Measurements from ENCODE around the gene KLC4. TPM values are rescaled to one million over a fixed set of nuclear protein-coding genes. Genes with fewer than 3 reads are reported as not detected.

The KLC4 gene
- total RNA-seq, 1 donor from 2014 or later: 18.1 TPM

DNA sequence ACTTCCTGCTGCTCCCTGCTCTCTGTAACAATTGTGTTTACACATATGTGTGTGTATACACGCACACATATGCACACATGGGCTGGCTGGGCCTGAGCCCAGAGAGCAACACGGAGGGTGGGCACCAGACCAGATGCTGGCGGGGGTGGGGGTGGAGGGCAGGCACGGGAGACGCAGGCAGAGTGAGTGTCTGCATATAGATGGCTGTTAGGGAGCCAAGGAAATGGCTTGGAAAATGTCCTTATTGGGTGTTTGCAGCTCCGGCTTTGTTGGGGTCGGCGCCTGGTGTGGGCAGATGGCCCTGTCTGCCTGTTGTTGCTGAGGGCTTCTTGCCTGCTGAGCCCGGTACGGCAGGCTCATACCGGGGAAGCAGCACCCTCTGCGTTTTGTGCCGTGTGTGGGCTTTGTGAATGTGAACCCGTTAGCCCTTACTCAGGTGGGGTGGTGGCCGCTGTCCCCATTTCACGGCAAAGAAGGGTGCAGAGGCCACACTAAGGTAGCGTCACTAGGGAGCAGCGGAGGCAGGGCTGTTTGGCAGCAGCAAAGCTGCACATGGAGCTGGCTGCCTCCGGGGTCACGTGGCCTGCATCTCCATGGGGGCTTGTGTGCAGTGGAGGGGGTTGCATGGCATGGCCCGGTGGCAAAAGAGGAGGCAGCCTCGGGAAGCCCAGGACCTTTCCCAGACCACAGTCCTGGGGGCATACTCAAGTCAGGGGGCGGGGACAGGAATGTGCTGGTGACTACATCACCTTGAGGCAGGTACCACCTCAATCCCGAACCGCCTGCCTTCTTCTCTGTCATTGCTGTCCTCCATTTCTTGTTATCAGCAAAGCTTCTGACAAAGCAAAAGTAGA, 64.3 kb downstream of the KLC4 start:
- DNase-seq (ENCODE audit: low spot score): no peak

DNA sequence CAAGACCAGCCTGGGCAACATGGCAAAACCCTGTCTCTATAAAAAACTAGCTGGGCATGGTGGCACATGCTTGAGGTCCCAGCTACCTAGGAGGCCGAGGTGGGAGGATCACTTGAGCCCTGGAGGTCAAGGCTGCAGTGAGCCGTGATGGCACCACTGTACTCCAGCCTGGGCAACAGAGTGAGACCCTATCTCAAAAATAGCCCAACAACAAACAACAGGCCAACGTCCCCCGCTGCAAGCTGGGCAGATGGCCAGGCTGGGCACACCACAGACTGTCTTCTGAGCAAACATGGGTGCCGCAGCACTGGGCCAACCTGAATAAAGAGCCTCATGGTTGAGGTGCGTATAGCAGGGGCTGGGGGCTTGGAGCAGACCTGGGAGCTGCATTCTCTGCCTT, 65.0 kb downstream of the KLC4 start:
- DNase-seq (ENCODE audit: low spot score): no peak

Other genes starting within 250 kb of the KLC4 start
- 82.2 TPM for gene RPL7L1, start 180.0 kb upstream of the KLC4 start, total RNA-seq
- gene PTCRA, start 143.6 kb upstream of the KLC4 start, total RNA-seq: not detected
- gene CNPY3, start 130.2 kb upstream of the KLC4 start, total RNA-seq: 27.4 TPM
- 0.61 TPM for gene GNMT, start 98.9 kb upstream of the KLC4 start, total RNA-seq
- gene PEX6, start 80.5 kb upstream of the KLC4 start, total RNA-seq: 13.4 TPM
- gene PPP2R5D, start 75.1 kb upstream of the KLC4 start, total RNA-seq: 27.8 TPM
- 46.1 TPM for gene MEA1, start 45.7 kb upstream of the KLC4 start, total RNA-seq
- 71.6 TPM for gene KLHDC3, start 45.4 kb upstream of the KLC4 start, total RNA-seq
- gene RRP36, start 38.0 kb upstream of the KLC4 start, total RNA-seq: 51.9 TPM
- 13.7 TPM for gene CUL7, start 5.8 kb upstream of the KLC4 start, total RNA-seq
- gene MRPL2, start 197 bp upstream of the KLC4 start, total RNA-seq: 59.3 TPM
- gene PTK7, start 16.7 kb downstream of the KLC4 start, total RNA-seq: 13.6 TPM
- 34.2 TPM for gene SRF, start 111.6 kb downstream of the KLC4 start, total RNA-seq
- 26.6 TPM for gene CUL9, start 122.6 kb downstream of the KLC4 start, total RNA-seq
- 36.5 TPM for gene DNPH1, start 169.8 kb downstream of the KLC4 start, total RNA-seq
- 0.06 TPM for gene TTBK1, start 183.8 kb downstream of the KLC4 start, total RNA-seq
- gene SLC22A7, start 238.6 kb downstream of the KLC4 start, total RNA-seq: not detected
- 0.58 TPM for gene CRIP3, start 249.2 kb downstream of the KLC4 start, total RNA-seq

Data from mesenteric fat pad (tissue), 1 donor.